ENCODE measurements around the gene LIFR.

Gene LIFR

DNA sequence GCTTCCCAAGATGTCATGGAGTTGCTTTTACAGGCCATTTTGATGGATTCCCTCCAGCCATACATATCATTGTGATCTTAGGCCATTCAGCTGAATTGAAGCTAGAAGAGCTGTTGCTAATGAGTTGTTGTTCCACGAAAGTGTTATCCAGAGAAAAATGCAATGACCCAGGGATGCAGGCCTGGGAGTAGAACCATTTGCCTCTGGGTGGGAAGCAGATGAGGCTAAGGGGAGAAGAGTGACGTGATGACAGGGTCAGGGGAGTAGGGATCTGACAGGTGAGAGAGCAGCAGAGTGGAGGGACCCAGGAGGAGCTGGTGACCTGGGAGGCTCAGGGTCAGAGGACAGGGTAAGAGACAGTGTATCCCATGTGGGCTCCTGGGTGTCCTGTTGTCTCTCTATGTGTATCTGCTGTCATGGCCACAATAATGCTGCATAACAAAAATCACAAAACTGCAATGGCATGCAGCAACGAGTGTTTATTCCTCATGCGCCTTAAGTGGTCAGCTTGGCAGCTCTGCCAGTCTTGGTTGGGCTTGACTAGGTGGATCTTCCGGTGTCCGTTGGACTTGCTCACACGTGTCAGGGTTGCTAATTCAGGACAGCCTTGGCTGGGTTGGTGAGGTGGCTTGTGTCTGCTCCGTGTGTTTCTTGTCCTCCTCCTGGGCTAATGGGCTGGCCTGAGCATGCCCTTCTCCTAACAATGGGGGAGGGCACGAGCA is 90.6 kb downstream of the LIFR start:
- H3K27ac ChIP-seq = no peak overlapping the region
- TF ChIP-seq CTCF (conservative IDR thresholded peaks at IDR 0.05) = no peak

DNA sequence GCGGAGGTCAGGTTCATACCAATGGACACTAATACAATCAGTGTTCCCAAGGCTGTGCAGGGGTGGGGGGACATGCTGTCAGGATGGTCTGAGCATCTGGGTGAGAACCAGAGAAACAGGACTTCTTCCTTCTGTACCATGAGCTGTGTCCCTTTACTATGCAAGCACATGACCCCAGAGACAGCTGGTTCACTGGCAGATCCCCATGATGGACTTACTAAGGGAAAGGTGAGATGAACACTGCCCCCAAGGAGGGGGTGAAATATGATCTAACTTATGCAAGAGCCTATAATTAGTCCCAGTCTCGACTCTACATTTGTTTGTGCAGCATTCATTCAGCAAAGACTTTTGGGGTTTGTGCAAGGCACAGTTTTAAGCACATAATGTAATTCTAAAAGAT is 91.4 kb downstream of the LIFR start:
- H3K27ac ChIP-seq = no peak overlapping the region
- no peak for TF ChIP-seq CTCF (conservative IDR thresholded peaks at IDR 0.05)

GRCh38 chr5:38463634-38464521 is 92.6 kb downstream of the LIFR start:
- no peak overlapping the region for H3K27ac ChIP-seq
- no peak for TF ChIP-seq CTCF (conservative IDR thresholded peaks at IDR 0.05)

DNA sequence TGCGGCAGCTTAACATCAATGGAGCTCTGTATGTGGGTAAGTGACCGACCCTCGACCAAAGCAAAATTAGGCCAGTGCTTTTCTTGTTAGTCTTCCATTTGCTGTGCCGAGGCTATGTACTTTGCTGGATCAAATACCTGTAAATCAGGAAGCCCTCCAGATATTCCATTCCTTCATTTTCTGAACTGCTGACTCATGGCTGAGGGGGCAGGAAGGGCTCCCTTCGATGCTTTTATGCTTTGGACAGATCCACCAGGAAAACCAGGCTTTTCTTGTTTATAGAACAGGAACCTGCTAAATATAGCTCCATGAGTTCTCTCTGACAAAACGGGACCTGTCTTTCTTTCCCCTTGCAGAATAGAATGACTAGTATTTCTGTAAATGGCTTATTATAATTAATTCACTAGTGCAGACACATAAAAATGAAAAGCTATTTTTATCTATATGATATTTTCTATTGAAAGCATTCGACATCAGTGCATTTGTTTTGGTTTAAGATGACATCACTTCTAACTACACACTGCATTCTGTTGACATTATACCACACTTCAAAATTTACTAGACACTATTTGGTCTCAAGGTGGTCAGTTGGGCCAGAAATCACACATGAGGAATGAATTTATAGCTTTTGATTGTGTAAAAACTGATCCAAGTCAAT is 93.3 kb downstream of the LIFR start:
- TF ChIP-seq CTCF (conservative IDR thresholded peaks at IDR 0.05) = no peak
- no peak overlapping the region for H3K27ac ChIP-seq

GRCh38 chr5:38458174-38458573 is 98.3 kb downstream of the LIFR start:
- TF ChIP-seq CTCF (conservative IDR thresholded peaks at IDR 0.05) = no peak
- H3K27ac ChIP-seq = no peak overlapping the region

DNA sequence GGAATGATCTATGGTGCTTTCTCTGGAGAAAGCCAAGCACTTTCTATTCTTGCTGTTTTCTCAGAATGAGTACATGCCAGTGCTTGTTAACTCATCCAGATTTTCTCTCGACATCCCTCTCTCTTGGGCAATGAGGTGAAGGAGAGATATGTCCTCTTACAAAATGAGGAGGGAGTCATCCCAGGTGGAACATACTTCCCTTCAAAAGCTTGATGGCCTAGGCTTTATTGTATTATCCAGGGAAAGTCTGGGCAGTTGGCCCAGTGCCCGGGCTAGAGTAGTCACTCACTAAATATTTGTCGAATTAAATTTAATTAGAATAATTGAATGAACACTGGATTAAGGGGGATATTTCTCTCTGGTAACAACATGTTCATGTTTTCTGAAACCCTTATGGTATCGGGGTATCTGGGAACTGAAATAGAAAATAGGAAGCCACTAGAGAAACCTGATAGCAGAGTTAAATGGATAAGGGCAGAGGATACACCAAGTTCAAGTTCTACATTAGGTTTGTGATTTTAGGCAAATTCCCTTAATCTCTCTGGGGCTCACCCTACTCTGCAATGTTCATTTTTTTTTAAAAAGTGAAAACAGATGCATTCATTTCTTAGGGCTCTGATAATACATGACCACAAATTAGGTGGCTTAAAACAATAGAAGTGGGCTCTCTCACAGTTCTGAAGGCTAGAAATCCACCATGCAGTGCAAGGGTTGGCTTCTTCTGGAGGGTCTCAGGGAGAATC is 99.6 kb downstream of the LIFR start:
- no peak for TF ChIP-seq CTCF (conservative IDR thresholded peaks at IDR 0.05)
- no peak overlapping the region for H3K27ac ChIP-seq
